ENCODE data around the gene NCKAP5.

The NCKAP5 gene

GRCh38 chr2:133568172-133568571 lies at the start of gene NCKAP5:
NCKAP5 (minus strand) TSS chr2:133568463; CDS start chr2:133517526, 50,937 bp downstream.
- peak; percentile 57 for DNase-seq (ENCODE audit: low spot score)

GRCh38 chr2:133609664-133610063 lies 41.4 kb upstream of the NCKAP5 start:
- DNase-seq (ENCODE audit: low spot score) = no peak

- no peak for DNase-seq (ENCODE audit: low spot score)
These were observed 40.0 kb upstream of the NCKAP5 start for GRCh38 chr2:133608291-133608690.

GRCh38 chr2:133607679-133608078 lies 39.4 kb upstream of the NCKAP5 start:
- DNase-seq (ENCODE audit: low spot score) = no peak

- DNase-seq (ENCODE audit: low spot score) = no peak
These were observed 38.4 kb upstream of the NCKAP5 start for GRCh38 chr2:133606616-133607015.

GRCh38 chr2:133605766-133606137 lies 37.5 kb upstream of the NCKAP5 start:
- no peak for DNase-seq (ENCODE audit: low spot score)

GRCh38 chr2:133605011-133605765 lies 36.9 kb upstream of the NCKAP5 start:
- no peak for DNase-seq (ENCODE audit: low spot score)

- no peak for DNase-seq (ENCODE audit: low spot score)
These were observed 34.8 kb upstream of the NCKAP5 start for GRCh38 chr2:133603109-133603508.

GRCh38 chr2:133602538-133602937 lies 34.3 kb upstream of the NCKAP5 start:
- peak; percentile 27 for DNase-seq (ENCODE audit: low spot score)

GRCh38 chr2:133600266-133600928 lies 32.1 kb upstream of the NCKAP5 start:
- DNase-seq (ENCODE audit: low spot score) = no peak

- DNase-seq (ENCODE audit: low spot score) = no peak
These were observed 31.5 kb upstream of the NCKAP5 start for GRCh38 chr2:133599811-133600210.

- no peak for DNase-seq (ENCODE audit: low spot score)
These were observed 31.0 kb upstream of the NCKAP5 start for GRCh38 chr2:133599211-133599803.

GRCh38 chr2:133598769-133599168 lies 30.5 kb upstream of the NCKAP5 start:
- DNase-seq (ENCODE audit: low spot score) = no peak

- DNase-seq (ENCODE audit: low spot score) = no peak
These were observed 28.6 kb upstream of the NCKAP5 start for GRCh38 chr2:133596701-133597393.

- DNase-seq (ENCODE audit: low spot score) = no peak
These were observed 22.9 kb upstream of the NCKAP5 start for GRCh38 chr2:133591164-133591563.

GRCh38 chr2:133589456-133589855 lies 21.2 kb upstream of the NCKAP5 start:
- no peak for DNase-seq (ENCODE audit: low spot score)

- DNase-seq (ENCODE audit: low spot score) = no peak
These were observed 19.9 kb upstream of the NCKAP5 start for GRCh38 chr2:133588144-133588543.

GRCh38 chr2:133586978-133587377 lies 18.7 kb upstream of the NCKAP5 start:
- peak; percentile 49 for DNase-seq (ENCODE audit: low spot score)

- no peak for DNase-seq (ENCODE audit: low spot score)
These were observed 12.9 kb upstream of the NCKAP5 start for GRCh38 chr2:133581010-133581760.

GRCh38 chr2:133579274-133579673 lies 11.0 kb upstream of the NCKAP5 start:
- DNase-seq (ENCODE audit: low spot score) = no peak

- DNase-seq (ENCODE audit: low spot score) = no peak
These were observed 8.5 kb upstream of the NCKAP5 start for GRCh38 chr2:133576714-133577113.

- no peak for DNase-seq (ENCODE audit: low spot score)
These were observed 6.4 kb upstream of the NCKAP5 start for GRCh38 chr2:133574620-133575019.
